ENCODE data around the gene SEMA5A.

DNA sequence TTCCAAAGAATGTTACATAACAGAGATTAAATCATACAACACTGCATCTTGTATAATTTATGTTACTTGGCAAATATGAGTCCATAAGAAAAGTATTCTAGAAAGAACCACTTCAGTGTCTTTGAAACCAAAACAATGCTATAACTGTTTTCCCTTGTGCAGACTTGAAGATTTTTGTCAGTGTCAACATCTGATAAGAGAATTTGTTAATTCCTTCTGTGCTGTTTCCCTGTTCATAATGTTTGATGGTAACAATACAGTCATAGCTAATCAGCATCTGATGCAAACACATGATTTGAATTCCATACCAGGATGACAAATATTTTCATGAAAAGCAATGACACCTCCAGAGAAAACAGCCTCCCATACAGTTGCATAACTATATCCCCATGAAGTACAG lies 306.8 kb downstream of the SEMA5A start:
- TF ChIP-seq TAF1 (IDR thresholded peaks at IDR 0.05; ENCODE audit: borderline replicate concordance, low read depth, low read length): no peak
- no peak for TF ChIP-seq POLR2AphosphoS5 (IDR thresholded peaks at IDR 0.05; ENCODE audit: low read depth, low read length)

All from GM12892 (cell line).